ENCODE measurements around the gene BRD7.

- TF ChIP-seq ZNF609 (CRISPR knock-in tag; IDR thresholded peaks at IDR 0.05; ENCODE audit: borderline replicate concordance) (no peak), PATZ1 (CRISPR knock-in tag; IDR thresholded peaks at IDR 0.05) (no peak), ZNF274 (CRISPR knock-in tag; IDR thresholded peaks at IDR 0.05) (no peak), ZNF589 (CRISPR knock-in tag; conservative IDR thresholded peaks at IDR 0.05) (no peak), FUBP1 (CRISPR knock-in tag; IDR thresholded peaks at IDR 0.05; ENCODE audit: borderline replicate concordance) (no peak), ZBTB43 (CRISPR knock-in tag; conservative IDR thresholded peaks at IDR 0.05) (no peak), ZNF12 (CRISPR knock-in tag; IDR thresholded peaks at IDR 0.05) (no peak), YY1 (IDR thresholded peaks at IDR 0.05; ENCODE audit: insufficient read depth, insufficient replicate concordance, low read depth, low read length) (no peak), ZNF326 (CRISPR knock-in tag; IDR thresholded peaks at IDR 0.05; ENCODE audit: borderline replicate concordance) (no peak), TAF1 (CRISPR knock-in tag; IDR thresholded peaks at IDR 0.05) (no peak), KDM6A (CRISPR knock-in tag; IDR thresholded peaks at IDR 0.05; ENCODE audit: low read depth) (no peak), MAX (IDR thresholded peaks at IDR 0.05) (no peak)
Measured at GRCh38 chr16:50288920-50289319, 79.9 kb downstream of the BRD7 start.

All from HepG2 (cell line).